HFF-Myc (cell line): ENCODE data around the gene PTX4.

Source experiments
- DNase-seq: peaks from one replicate; pipeline ENCODE4 v3.0.0-alpha.2; 2011; ENCODE audit warnings: low read depth; ENCODE audit errors: extremely low read depth
- H3K4me3 ChIP-seq: replicated peaks from 2 replicates; pipeline ENCODE4 v1.5.1; 2011; ENCODE audit warnings: low read depth, mild to moderate bottlenecking, control low read depth, low read length
- TF ChIP-seq, protein P1 (sequence below): IDR thresholded peaks from 2 replicates; pipeline ENCODE4 v1.5.1; 2012; ENCODE audit warnings: mild to moderate bottlenecking, low read depth, low read length, control low read depth; ENCODE audit errors: missing control alignments

The PTX4 gene

DNA sequence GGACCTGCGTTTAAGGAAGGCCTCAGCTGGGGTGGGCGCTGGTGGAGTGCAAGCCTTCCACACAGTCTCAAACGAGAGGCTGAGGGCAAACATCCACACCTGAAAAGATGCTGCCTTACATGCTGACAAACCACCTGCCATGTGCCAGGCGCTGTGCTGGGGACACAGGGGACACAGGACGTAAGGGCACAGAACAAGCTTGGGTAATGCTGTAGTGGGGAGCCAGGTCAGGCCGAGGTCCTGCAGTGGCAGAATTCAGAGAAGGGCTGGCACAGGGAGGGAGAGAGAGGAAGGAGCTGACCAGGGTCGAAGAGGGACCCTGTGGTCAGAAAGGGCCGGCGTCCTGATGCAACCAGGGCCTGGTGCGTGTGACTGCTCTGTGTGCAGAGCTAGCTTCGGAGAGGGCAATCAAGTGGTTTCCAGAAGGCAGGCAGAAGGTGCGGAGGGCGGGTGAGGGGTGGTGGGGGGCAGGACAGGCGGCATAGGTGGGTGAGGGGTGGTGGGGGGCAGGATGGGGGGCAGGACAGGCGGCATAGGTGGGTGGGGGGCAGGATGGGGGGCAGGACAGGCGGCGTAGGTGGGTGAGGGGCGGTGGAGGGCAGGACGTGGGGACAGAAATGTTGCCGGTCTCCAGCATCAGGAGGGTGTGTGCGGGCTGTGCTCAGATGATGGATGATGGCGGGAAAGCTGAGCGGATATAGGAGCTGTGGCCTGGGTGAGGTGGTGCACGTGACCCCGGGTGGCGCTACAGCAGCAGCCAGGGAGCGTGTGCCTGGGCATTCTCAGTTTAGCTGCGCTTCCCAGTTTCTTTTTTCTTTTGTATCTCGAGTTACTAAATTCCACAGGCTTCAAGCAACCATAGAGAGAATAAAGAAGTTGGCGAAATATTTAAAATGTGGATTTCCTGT is 23.2 kb upstream of the PTX4 start:
- TF ChIP-seq, protein P1, sequence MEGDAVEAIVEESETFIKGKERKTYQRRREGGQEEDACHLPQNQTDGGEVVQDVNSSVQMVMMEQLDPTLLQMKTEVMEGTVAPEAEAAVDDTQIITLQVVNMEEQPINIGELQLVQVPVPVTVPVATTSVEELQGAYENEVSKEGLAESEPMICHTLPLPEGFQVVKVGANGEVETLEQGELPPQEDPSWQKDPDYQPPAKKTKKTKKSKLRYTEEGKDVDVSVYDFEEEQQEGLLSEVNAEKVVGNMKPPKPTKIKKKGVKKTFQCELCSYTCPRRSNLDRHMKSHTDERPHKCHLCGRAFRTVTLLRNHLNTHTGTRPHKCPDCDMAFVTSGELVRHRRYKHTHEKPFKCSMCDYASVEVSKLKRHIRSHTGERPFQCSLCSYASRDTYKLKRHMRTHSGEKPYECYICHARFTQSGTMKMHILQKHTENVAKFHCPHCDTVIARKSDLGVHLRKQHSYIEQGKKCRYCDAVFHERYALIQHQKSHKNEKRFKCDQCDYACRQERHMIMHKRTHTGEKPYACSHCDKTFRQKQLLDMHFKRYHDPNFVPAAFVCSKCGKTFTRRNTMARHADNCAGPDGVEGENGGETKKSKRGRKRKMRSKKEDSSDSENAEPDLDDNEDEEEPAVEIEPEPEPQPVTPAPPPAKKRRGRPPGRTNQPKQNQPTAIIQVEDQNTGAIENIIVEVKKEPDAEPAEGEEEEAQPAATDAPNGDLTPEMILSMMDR: no peak
- no peak overlapping the region for H3K4me3 ChIP-seq
- DNase-seq: no peak

DNA sequence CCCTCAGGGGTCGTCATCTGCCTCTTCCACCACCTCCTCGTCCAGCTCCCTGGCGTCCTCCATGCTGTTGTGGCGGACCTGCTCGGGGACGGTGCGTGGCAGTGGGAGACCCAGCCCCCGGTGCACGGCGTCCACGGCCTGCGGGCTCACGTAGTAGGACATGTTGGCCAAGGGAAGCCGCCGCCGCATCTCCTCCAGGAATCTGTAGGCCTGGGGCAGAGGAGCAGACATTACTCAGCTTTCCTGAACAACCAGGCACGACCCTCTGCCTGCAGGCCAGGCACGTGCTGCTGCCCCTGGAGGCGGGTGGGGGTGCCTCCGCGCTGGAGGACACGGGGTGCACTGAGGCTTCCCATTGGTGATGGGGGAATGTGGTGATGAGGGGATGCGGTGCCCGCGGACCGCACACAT is 22.2 kb upstream of the PTX4 start:
- no peak overlapping the region for H3K4me3 ChIP-seq
- TF ChIP-seq, protein P1: no peak
- DNase-seq: no peak

DNA sequence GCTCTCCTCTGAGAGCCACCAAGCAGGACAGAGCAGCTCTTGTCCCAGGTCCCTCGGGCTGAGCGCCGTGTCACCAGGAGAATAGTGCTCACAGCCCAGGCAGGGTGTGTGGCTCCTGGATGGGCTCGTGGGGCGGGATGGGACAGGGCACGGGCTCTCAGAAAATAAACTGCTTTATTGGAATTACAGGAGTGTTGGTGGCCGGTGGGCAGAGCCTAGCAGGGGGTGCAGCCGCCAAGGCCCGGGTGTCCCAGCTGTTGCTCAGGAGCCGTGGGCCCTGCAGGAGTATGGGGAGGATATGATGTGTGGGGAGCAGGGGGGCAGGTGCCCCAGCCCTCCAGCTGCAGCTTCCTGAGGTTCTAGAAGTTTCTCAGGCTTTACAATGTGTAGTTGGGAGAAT is 21.5 kb upstream of the PTX4 start:
- DNase-seq: no peak
- TF ChIP-seq, protein P1: no peak

DNA sequence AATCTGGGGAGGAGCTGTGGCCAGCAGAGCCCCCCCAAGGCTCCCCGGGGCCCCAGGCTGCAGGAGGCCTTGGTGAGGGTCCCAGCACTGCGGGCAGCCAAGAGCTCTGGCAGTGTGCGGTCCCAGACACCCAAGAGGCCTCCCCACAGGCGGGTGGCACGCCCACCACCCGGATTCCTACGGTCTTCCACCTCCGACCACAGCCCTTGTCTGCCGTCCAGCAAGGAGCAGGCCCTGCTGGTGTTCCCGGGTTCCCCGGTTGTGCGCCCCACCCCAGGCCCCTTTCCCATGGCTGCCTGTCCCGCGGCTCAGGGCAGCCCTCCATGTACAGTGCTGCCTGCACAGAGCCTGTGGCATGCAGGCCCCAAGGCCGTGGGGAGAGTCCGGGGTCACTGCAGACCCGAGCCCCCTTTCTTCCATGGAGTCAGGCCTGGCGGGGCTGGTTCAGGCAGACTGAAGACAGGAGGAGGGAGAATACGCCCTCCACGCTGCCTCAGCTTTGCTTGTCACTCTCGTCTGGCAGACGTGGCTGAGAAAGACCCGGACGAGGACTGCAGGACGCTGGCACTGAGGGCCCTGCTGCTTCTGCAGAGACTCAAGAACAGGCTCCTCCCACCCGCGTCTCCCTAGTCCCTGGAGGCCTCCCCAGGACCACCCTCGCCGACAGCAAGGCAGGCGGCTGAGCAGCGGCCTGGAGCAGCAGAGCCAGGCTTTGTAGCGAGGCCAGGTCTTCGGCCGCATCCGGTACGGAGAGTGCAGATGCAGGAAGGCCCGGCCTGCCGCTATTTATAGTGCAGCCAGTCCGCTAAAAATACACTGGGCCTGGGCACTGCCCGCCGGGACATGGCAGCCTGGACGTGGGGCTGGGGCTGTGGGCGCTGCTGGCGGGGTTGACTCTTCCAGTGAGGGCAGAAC is 20.8 kb upstream of the PTX4 start:
- no peak for DNase-seq
- no peak overlapping the region for H3K4me3 ChIP-seq
- TF ChIP-seq, protein P1: no peak

More for the DNA sequence above, 21.5 kb upstream of the PTX4 start:
- no peak overlapping the region for H3K4me3 ChIP-seq

DNA sequence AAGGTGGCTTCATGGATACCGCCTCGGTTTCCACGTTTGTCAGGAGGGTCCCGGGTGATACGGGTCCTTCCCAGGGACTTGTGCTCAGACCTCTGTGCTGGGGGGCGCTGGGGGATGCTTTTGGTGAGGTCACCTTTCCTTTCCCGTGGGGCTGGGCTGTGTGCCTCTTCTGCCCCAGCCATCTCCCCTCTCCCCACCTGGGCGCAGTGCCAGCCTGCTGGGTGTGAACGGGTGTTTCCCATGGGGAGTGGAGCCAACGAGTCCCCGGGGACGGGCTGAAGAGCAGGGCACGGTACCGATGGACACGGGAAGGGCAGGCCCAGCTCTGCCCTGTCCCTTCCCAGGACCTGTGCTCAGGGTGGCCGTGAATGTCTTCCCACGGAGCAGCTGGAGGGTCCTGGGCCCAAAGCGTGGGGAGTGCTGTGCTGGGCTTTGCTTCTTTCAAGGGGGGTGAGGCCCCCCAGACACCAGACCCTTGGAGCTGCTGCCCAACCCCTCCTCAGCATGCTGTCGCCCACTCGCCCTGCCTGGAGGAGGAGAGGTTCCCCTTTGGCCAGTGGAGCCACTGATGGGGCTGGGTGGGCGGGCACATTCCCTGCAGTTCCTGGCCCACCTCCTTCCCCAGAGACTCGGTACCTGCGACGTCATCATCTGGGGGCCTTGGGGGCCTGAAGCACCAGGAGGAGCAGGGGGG is 19.9 kb upstream of the PTX4 start:
- H3K4me3 ChIP-seq: no peak overlapping the region
- TF ChIP-seq, protein P1: no peak
- no peak for DNase-seq

DNA sequence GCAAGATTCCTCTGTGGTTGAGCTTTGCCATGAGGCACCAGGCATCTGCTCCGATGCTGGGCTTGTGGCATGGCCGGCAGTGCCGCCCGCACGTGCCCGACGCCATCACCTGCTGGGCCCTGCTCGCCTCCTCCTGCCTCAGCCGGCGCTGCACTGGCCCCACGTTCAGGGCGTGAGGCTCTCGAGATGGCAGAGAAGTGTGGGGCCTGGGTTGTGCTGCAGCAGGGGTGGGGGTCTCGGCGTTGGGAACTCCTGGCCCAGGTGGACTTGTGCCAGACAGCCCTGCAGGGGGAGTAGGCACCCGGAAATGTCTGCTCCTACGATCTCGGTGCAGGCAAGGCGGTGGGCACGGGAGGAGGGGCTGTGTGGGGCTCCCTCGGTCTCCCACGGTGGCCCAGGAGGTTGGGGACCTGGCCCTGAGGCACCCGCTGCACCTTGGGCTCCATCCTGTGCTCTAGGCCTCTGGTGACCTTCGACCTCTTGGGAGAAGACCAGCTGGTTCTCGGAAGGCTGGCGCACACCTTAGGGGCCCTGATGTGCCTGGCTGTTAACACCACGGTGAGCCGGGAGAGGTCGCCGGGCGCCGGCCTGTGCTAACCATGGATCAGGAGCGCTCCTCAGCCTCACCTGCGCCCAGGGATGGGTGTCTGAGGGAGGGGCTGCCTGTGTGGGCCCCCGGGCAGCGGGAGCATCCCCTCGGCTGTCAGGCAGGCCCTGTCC is 17.9 kb upstream of the PTX4 start:
- H3K4me3 ChIP-seq: no peak overlapping the region
- TF ChIP-seq, protein P1: no peak
- no peak for DNase-seq
